HTR-8/SVneo (cell line): ENCODE measurements around the gene APBB2.
"Not testable (repeated sequence)": the region's sequence is repeated elsewhere in the genome, so short reads cannot be mapped to it uniquely, and the experiment has no call there.

ENCODE experiments used
- DNase-seq: peaks from one replicate; pipeline ENCODE4 v3.0.0; 2011; ENCODE audit warnings: low spot score, mixed read lengths; ENCODE audit not compliant: insufficient read length
- FAIRE-seq: peaks from 2 replicates; lab custom pipeline; 2011; peaks lifted over from hg19 to GRCh38; lab: Jason Lieb, UNC

The APBB2 gene

GRCh38 chr4:41049176-41049575, 165.2 kb downstream of the APBB2 start:
- not testable (repeated sequence) for DNase-seq, FAIRE-seq

- no peak for FAIRE-seq
- no peak for DNase-seq
Observed at GRCh38 chr4:41044791-41045190, 169.6 kb downstream of the APBB2 start.

GRCh38 chr4:41044165-41044564, 170.2 kb downstream of the APBB2 start:
- FAIRE-seq (no peak), DNase-seq (no peak)

GRCh38 chr4:41043465-41043864, 170.9 kb downstream of the APBB2 start:
- no peak for FAIRE-seq
- DNase-seq: no peak

- FAIRE-seq: no peak
- DNase-seq: no peak
Observed at GRCh38 chr4:41041551-41041950, 172.8 kb downstream of the APBB2 start.

GRCh38 chr4:41039317-41039716, 175.0 kb downstream of the APBB2 start:
- DNase-seq (no peak), FAIRE-seq (no peak)

GRCh38 chr4:41038304-41038703, 176.0 kb downstream of the APBB2 start:
- FAIRE-seq (no peak), DNase-seq (no peak)

GRCh38 chr4:41029098-41029497, 185.2 kb downstream of the APBB2 start:
- DNase-seq (no peak), FAIRE-seq (no peak)

- FAIRE-seq (no peak), DNase-seq (peak; percentile 26)
Observed at GRCh38 chr4:41028392-41029076, 185.8 kb downstream of the APBB2 start.

GRCh38 chr4:41026971-41027370, 187.4 kb downstream of the APBB2 start:
- DNase-seq (no peak), FAIRE-seq (no peak)

- no peak for FAIRE-seq
- no peak for DNase-seq
Observed at GRCh38 chr4:41025824-41026223, 188.5 kb downstream of the APBB2 start.

GRCh38 chr4:41024556-41025491, 189.5 kb downstream of the APBB2 start:
- DNase-seq (no peak), FAIRE-seq (no peak)

- FAIRE-seq (no peak), DNase-seq (no peak)
Observed at GRCh38 chr4:41022116-41022515, 192.2 kb downstream of the APBB2 start.

- DNase-seq (no peak), FAIRE-seq (no peak)
Observed at GRCh38 chr4:41015016-41015675, 199.2 kb downstream of the APBB2 start.

GRCh38 chr4:41014158-41014557, 200.2 kb downstream of the APBB2 start:
- FAIRE-seq (no peak), DNase-seq (no peak)

- FAIRE-seq (no peak), DNase-seq (no peak)
Observed at GRCh38 chr4:41013746-41014145, 200.6 kb downstream of the APBB2 start.

GRCh38 chr4:41012911-41013310, 201.4 kb downstream of the APBB2 start:
- FAIRE-seq: no peak

GRCh38 chr4:41012293-41012692, 202.0 kb downstream of the APBB2 start:
- FAIRE-seq: peak; percentile 52
- DNase-seq: peak; percentile 38

More at GRCh38 chr4:41012911-41013310, 201.4 kb downstream of the APBB2 start:
- no peak for DNase-seq

- FAIRE-seq: no peak
- DNase-seq: no peak
Observed at GRCh38 chr4:41009411-41009810, 204.9 kb downstream of the APBB2 start.

- FAIRE-seq: no peak
- DNase-seq: no peak
Observed at GRCh38 chr4:41006141-41006540, 208.2 kb downstream of the APBB2 start.

GRCh38 chr4:41002309-41002708, 212.0 kb downstream of the APBB2 start:
- FAIRE-seq (no peak), DNase-seq (no peak)
